GM19099 (cell line): ENCODE measurements around the gene ACVRL1.

Source experiments
- POLR2A ChIP-seq: IDR thresholded peaks from 3 replicates; pipeline ENCODE4 v1.6.1; 2011; ENCODE audit warnings: low read depth; ENCODE audit not compliant: insufficient read length; ENCODE audit errors: extremely low read depth

The ACVRL1 gene

GRCh38 chr12:51905471-51906429 lies 1.6 kb upstream of the ACVRL1 start:
- TF ChIP-seq POLR2A = no peak

GRCh38 chr12:51906430-51907082 lies 748 bp upstream of the ACVRL1 start:
- no peak for TF ChIP-seq POLR2A

GRCh38 chr12:51907856-51908425 lies 637 bp downstream of the ACVRL1 start:
- no peak for TF ChIP-seq POLR2A

- no peak for TF ChIP-seq POLR2A
These were observed 1.7 kb downstream of the ACVRL1 start for GRCh38 chr12:51908876-51909592.

GRCh38 chr12:51910168-51910567 lies 2.9 kb downstream of the ACVRL1 start:
- no peak for TF ChIP-seq POLR2A

- no peak for TF ChIP-seq POLR2A
These were observed 3.4 kb downstream of the ACVRL1 start for GRCh38 chr12:51910691-51911090.

GRCh38 chr12:51911307-51911706 lies 4.0 kb downstream of the ACVRL1 start:
- TF ChIP-seq POLR2A = no peak

GRCh38 chr12:51911788-51912711 lies 4.7 kb downstream of the ACVRL1 start:
- TF ChIP-seq POLR2A = no peak

- TF ChIP-seq POLR2A = no peak
These were observed 6.0 kb downstream of the ACVRL1 start for GRCh38 chr12:51913071-51914033.

GRCh38 chr12:51914034-51914923 lies 7.0 kb downstream of the ACVRL1 start:
- TF ChIP-seq POLR2A = no peak

- no peak for TF ChIP-seq POLR2A
These were observed 7.8 kb downstream of the ACVRL1 start for GRCh38 chr12:51915003-51915625.

GRCh38 chr12:51915951-51916350 lies 8.6 kb downstream of the ACVRL1 start:
- TF ChIP-seq POLR2A = no peak

GRCh38 chr12:51917041-51917590 lies 9.8 kb downstream of the ACVRL1 start:
- no peak for TF ChIP-seq POLR2A
